GM19035 (cell line): ENCODE data around the gene SRRM3.
A peak's percentile ranks its signal among the peaks of the same experiment; 100 is the strongest.
"Not testable (repeated sequence)": the region's sequence is repeated elsewhere in the genome, so short reads cannot be mapped to it uniquely, and the experiment has no call there.

Experiments used
- ATAC-seq: cut with Tn5 transposase; IDR thresholded peaks from one replicate; pipeline ENCODE4 v1.9.1; 2021; ENCODE audit not compliant: unreplicated experiment

Gene SRRM3

DNA sequence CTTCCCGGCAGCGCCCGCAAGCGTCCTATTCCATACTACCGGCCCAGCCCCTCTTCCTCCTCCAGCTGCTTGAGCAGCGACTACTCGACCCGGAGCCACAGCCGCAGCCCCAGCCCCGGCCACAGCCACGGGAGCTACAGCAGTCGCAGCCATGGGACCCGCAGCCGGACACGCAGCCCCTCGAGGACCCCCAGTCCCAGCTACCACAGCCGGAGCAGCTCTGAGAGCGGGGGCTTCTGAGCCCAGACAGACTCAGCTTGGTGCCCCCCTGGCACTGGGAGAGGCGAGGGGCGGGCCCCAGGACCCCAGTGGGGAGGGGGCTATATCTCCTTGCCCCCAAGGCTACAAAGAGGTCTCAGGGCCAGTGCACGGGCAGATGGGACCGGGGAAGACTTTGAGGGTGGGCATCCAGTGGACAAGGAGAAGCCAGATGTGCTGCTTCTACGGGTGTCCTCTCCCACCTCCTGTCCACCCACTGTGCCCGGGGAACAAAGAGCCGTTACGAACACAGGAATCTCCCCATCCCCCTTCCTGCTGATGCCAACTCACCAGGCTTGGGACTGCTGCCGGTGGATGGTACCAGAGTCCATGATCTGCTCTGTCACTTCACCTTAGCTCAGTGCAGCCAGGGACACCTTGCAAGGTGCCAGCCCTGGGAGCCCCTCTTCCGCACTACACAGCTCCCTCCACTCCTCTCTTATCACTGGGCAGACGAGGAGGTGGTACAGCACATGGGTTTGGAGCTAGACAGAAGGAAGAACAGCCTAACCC is 84.1 kb downstream of the SRRM3 start:
- ATAC-seq: no peak

DNA sequence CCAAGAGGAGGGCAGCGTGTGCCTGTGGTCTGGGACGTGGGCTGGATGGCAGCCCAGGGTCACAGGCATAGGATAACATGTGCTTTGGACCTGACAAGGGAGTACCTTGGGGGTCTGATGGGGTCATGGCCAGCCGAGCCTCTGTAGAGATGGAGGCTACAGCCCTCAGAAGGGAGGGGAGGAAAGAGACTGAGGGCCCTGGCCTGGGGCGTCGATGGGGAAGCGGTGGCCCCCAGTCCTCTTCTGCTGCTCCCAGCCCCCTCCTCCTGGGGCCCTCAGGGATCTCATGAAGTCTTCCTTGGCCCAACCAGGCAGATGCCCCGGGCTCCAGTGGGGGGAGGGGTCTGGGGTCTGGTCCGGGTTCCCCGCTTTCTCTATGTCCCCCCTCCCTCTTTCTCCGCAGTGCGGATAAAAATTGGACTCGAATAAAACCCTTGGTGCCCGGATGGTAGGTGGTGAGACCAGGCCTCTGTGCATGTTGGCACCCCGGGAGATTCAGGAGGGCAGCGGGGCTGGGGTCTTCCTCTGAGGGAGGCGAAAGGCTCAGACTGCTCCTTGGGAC is 85.2 kb downstream of the SRRM3 start:
- ATAC-seq: no peak

DNA sequence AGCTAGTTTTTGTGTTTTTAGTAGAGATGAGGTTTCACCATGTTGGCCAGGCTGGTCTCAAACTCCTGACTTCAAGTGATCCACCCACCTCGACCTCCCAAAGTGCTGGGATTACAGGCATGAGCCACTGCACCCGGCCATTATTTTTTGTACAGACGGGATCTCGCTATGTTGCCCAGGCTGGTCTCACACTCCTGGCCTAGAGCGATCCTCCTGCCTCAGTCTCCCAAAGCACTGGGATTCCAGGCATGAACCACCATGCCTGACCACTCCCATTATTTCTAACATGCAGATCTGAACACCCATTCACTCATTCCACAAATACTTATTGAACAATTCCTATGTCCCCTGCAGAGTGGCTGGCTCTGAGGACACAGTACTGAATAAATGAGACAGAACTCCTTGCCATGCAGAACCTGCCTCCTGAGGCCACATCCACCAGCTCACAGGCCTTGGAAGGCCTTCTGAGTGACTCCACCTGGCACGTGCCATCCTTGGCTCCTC is 89.2 kb downstream of the SRRM3 start:
- not testable (repeated sequence) for ATAC-seq

DNA sequence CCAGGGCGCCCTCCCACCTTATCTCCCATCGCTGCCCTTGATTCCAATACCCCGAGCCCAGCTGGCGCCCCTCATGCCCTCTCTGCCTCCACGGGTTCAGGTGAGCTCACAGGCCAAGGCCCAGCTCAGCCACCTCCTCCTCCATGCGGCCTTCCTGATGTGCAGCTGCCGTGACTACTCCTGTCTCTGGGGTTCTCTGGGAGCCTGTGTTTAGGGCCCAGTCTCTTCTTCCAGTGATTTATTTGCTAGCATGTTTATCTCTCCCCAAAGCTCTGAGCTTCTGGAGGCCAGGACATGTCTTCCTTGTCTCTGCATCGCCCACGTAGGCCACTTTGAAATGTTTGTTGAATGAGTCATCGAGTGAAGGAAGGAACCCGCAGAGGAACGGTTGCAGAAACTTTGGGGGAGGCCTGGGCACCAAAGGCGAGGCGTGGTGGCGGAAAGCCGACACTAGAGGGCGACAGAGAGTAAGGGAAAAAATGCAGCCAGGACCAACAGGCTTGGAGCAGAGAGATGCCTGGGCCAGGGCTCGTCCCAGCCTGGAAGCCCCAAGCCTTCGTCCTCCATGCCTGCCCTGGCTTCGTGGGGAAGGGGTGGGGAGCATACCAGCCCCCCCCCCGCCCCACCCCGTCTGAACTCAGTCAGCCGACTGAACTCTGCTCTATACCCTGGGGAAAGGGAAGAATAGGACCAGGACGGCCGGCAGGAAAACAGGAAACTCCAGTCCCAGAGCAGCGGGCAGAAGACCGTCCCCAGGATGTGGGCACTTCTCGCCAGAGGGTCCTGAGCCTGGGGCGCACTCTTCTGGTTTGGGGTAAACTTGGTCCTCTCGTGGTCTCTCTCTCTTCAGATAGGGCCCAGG is 89.9 kb downstream of the SRRM3 start:
- ATAC-seq: peak; percentile 76

DNA sequence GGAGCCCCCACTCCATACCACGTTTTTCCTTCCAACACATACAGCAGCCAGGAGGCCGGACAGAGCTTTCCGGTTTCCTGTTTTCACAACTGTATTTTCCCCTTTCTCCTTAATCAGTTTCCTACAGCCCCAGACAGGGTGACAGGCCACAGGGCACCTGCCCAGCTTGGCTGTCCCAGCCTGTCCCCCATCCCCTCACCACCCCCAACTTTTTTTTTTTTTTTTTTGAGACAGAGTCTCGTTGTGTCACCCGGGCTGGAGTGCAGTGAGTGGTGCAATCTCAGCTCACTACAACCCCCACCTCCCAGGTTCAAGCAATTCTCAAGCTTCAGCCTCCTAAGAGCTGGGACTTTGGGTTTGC is 90.5 kb downstream of the SRRM3 start:
- ATAC-seq: no peak

DNA sequence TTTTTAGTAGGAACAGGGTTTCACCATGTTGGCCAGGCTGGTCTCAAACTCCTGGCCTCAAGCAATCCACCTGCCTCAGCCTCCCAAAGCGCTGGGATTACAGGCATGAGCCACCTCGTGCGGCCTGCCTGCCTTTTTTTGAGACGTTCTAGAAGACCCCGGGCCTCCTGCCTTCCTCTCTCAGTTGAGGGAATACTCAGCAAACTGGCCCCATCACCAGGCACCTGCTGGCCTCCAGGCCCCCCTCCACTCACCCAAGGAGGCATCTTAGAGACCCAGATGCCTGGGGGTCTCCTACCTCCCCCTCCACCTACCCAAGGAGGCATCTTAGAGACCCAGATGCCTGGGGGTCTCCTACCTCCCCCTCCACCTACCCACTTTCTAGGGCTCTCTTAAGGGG is 91.2 kb downstream of the SRRM3 start:
- ATAC-seq: not testable (repeated sequence)

DNA sequence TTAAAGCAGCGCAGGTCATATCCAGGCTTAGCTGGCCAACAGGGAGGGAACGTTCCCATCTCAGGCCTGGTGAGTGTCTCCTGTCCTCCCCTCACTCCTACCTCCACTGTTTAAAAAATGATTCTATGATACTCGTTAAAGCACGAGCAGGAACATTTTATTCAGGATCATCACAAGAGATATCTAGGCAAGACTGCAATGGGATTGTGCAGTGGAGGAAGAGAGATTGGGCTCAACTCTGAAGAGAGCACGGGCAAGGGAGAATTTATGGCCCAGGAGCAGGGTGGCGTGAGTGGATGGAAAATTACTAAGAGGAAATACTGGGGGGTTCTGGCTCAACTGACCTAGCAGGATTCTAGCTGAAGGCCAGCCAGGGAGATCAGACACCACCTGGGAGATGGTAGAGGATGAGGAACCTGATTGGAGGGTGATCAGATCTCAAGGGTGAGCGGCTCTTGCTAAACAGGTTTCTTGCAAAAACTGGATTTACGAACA is 91.8 kb downstream of the SRRM3 start:
- no peak for ATAC-seq

DNA sequence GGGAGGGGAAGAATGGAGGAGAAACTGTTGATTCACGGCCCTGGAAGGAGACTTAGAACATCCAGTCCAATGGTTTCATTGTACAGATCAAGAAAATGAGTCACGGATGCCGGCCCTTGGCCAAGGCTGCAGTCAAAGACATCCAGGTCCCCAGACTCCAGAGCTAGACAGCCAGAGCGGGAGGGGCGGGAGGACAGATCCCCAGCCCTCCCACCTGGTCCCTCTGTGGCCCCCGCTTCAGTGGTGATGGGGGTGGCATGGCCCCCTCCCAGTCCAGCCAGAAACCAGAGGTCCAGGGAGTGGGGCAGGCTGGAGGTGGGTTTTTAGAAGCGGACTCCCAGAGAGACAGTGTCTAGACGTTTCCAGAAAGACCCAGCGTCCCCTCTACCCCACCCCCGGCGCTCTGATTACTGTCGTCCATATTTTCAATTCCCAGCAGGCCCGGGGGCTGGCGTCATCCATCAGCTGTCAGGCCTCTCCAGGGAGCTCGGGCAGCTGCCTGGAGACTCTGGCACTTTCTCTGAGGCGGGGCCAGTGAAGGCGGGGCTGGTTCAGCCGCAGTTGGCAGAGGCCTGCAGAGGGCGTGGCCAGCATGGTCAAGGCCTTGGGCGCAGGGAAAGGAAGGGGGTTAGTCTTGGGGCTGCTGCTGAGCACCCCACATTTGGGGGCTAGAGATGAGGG is 92.8 kb downstream of the SRRM3 start:
- no peak for ATAC-seq

DNA sequence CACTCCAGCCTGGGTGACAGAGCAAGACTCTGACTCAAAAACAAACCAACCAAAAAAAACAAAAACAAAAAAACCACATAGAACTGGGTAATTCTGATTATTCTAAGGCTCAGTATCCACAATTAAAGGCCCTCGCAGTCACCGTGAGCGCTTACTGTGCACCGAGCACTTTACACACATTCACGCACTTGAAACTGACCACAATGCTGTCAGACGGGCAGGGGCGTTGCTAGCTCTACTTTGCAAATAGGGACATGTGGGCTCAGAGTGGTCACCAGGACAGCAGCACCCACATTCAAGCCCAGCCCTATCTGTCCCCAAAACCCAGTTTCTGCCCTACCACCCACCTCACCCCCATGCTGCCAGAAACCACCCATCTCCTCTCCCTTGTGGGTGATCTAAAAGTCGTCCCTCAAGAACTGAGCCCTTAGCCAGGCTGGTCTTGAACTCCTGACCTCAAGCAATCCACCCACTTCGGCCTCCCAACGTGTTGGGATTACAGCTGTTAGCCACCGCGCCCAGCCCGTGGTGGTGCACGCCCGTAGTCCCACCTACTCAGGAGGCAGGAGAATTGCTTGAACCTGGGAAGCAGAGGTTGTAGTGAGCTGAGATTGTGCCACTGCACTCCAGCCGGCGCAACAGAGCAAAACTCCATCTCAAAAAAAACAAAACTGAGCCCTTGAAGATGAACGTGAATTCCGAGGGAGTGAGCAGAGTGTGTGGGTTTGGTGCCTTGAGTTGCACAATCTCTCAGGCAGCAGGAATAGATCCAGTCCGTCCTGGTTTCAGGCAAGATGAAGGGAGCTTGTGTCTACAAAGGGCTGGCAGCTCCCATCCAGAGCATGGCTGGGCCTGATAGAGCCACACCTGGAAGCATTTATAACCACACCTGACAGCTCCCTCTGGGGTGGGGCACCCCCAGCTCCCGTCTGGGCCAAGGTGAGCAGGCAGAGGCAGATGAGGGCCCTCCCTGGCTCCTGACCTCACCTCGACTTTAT is 95.3 kb downstream of the SRRM3 start:
- no peak for ATAC-seq

DNA sequence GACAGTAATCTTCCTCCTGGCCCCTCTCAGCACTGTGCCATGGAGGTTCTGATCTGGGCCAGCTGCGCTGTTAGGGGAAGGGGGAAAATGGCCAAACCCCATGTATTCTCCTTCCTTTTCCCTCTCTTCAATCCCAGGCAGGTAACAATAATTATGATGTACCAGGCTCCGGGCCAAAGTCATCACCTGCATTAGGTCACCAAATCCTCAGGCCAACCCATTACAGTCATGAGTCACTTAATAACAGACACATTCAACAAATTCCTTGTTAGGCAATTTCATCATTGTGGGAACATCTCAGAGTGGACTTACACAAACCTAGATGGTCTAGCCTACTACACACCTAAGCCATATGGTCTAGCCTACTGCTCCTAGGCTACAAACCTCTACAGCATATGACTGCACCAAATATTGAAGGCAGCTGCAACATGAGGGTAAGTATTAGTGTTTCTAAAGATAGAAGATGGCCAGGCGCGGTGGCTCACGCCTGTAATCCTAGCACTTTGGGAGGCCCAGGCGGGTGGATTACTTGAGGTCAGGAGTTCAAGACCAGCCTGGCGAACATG is 98.6 kb downstream of the SRRM3 start:
- no peak for ATAC-seq

DNA sequence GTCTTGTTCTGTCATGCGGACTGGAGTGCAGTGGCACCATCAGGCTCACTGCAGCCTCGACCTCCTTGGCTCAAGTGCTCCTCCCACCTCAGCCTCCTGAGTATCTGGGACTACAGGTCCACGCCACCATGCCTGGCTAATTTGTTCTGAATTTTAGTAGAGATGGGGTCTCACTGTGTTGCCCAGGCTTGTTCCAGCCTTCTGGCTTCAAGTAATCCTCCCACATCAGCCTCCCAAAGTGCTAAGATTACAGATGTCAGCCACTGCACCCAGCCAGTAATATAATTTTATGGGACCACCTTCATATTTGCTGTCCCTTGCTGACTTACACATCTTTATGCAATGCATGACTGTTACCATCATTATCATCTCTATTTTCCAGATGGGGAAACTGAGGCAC is 99.3 kb downstream of the SRRM3 start:
- no peak for ATAC-seq

DNA sequence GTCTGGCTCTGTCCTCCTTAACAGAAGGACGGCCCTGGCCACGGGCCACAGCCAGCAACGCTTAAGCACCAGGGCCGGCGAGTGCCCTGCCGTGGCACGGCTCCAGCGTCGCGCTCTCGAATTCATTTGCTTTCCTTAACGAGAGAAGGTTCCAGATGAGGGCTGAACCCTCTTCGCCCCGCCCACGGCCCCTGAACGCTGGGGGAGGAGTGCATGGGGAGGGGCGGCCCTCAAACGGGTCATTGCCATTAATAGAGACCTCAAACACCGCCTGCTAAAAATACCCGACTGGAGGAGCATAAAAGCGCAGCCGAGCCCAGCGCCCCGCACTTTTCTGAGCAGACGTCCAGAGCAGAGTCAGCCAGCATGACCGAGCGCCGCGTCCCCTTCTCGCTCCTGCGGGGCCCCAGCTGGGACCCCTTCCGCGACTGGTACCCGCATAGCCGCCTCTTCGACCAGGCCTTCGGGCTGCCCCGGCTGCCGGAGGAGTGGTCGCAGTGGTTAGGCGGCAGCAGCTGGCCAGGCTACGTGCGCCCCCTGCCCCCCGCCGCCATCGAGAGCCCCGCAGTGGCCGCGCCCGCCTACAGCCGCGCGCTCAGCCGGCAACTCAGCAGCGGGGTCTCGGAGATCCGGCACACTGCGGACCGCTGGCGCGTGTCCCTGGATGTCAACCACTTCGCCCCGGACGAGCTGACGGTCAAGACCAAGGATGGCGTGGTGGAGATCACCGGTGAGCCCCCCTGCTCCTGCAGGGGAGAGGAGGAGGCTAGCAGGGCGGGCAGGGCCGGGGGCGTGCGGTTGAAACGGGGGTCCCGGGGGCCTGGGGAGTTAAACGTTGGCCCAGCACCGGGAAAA is 100.9 kb downstream of the SRRM3 start, which contains the start of gene HSPB1:
HSPB1 (plus strand) TSS at position 327 of the 855 bp plus-strand sequence; CDS start at position 367, 40 bp downstream.
- peak; percentile 48 for ATAC-seq

DNA sequence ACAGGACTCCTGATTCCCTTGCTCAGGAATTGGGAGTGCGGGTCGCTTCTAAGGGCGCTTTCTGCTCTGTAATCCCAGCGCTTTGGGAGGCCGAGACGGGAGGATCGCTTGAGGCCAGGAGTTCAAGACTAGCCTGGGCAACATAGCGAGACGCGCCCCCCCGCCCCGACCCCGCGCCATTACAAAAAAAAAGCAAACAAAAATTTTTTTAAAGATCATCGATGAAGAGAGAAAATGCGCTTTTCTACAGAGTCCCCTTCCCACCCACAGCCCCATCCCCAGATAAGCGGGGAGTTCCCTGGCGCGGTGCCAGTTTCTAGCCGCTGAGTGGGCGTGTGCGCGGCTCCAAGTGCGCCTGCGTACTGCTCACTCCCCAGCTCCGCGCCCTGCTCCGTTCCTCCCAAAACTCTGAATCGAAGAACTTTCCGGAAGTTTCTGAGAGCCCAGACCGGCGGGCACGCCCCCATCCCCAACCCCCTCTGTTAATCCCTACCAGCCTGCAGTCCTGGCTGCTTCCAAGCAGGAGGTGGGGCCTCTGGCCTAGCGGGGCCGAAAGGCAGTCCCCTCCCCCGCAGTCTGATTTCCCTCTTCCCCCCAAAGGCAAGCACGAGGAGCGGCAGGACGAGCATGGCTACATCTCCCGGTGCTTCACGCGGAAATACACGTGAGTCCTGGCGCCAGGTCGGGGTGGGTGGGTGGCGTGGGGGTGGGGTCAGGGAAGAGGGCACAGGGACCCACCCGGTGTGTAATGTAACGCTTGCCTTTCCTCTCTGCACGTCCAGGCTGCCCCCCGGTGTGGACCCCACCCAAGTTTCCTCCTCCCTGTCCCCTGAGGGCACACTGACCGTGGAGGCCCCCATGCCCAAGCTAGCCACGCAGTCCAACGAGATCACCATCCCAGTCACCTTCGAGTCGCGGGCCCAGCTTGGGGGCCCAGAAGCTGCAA is 101.8 kb downstream of the SRRM3 start:
- peak; percentile 47 for ATAC-seq

DNA sequence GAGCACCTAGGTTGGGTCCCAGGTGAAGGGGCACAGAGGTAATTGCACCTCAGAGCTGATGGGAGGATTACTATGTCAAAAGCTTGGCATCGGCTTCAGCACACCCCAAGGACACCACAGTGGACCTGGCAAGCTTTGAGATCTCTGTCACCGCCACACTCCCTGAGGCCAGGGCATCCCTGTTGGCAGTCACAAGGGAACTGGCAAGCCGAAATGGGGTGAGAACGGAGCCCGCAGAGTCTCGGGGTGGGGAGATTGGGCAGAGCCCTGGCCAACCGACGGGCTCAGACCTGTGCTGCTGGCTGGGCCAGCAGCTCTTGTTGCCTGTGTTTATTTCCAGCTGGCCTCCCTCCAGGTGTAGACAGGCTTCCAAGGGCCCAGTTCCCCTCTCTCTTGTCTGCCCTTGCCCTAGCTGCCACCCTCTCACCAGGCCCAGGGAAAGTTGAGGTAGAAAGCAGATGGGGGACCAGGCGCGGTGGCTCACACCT is 103.2 kb downstream of the SRRM3 start:
- no peak for ATAC-seq

DNA sequence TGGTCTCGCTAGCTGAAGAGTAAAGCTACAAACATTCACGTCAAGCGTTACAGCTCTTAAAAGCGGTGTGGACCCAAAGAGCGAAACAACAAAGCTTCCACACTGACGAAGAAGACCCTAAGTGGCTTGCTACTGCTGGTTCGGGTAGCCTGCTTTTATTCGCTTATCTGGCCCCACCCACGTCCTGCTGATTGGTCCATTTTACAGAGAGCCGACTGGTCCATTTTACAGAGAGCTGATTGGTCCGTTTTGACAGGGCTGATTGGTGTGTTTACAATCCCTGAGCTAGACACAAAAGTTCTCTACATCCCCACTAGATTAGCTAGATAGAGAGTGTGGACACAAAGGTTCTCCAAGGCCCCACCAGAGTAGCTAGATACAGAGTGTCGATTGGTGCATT is 107.2 kb downstream of the SRRM3 start:
- not testable (repeated sequence) for ATAC-seq

DNA sequence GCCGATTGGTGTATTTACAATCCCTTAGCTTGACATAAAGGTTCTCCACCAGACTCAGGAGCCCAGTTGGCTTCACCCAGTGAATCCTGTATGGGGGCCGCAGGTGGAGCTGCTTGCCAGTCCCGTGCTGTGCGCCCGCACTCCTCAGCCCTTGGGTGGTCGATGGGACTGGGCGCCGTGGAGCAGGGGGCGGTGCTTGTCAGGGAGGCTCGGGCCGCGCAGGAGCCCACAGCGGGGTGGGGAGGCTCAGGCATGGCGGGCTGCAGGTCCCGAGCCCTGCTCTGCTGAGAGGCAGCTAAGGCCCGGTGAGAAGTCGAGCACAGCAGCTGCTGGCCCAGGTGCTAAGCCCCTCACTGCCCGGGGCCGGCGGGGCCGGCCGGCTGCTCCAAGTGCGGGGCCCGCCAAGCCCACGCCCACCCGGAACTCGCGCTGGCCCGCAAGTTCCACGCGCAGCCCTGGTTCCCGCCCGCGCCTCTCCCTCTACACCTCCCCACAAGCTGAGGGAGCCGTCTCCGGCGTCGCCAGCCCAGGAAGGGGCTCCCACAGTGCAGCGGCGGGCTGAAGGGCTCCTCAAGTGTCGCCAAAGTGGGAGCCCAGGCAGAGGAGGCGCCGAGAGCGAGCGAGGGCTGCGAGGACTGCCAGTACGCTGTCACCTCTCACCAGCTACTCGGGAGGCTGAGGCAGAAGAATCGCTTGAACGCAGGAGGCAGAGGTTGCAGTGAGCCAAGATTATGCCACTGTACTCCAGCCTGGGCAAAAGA is 107.8 kb downstream of the SRRM3 start:
- not testable (repeated sequence) for ATAC-seq
